ENCODE results near the gene SEPTIN10.
"Not testable (repeated sequence)": the region's sequence is repeated elsewhere in the genome, so short reads cannot be mapped to it uniquely, and the experiment has no call there.

SEPTIN10 gene

GRCh38 chr2:109597283-109597682 lies 16.5 kb downstream of the SEPTIN10 start:
- DNase-seq = no peak

- no peak for DNase-seq
Observed at GRCh38 chr2:109595644-109596043, 18.1 kb downstream of the SEPTIN10 start.

DNA sequence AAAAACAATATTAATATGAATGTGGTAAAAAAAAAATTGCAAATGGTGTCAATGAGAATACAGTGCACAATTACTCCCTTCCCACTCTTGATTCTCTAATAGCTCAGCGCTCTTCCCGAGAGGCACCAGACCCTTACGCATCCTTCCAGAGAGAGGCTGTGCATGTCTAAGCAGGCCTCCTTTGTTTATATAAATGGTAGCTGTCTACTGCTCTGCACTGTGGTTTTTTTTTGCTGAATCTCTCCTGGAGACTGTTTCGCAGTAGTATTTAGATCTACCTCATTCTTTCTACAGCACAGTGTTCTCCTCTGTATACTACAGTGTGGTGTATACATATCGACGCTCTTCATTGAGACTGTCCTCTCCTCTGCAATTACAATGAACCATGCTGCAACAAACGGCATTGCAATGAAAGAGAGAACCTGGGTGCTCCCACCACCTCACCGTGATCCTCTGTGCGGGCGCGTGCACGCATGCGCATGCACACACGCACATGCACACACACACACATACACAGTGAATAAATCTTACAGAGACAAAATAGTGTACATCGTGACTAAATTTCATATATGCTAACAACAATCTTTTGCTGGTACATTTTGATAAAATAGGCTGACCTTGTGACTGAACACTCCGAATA lies 19.4 kb downstream of the SEPTIN10 start:
- DNase-seq = no peak

GRCh38 chr2:109592905-109593304 lies 20.9 kb downstream of the SEPTIN10 start:
- DNase-seq = no peak

GRCh38 chr2:109591206-109591605 lies 22.6 kb downstream of the SEPTIN10 start:
- DNase-seq = no peak

DNA sequence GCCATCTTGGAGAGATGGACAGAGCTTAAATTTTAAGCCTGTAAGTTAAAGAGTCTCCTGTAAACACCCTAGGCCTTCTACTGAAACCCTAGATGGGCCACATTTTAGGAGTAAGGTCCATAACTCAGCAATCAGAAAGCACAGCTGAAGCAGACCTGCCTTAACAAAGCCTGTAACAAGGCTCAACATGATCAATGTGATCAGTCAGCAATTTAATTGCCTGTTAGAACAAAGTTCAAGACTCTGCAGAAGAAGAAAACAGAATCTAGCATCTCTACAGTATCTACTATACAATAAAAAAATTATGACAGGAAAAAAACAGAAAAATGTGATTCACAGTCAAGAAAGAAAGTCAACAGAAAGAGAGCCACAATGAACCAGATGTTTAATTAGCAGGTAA lies 27.1 kb downstream of the SEPTIN10 start:
- no peak for DNase-seq

GRCh38 chr2:109582928-109583895 lies 30.6 kb downstream of the SEPTIN10 start:
- DNase-seq = no peak

- not testable (repeated sequence) for DNase-seq
Observed at GRCh38 chr2:109577630-109578029, 36.1 kb downstream of the SEPTIN10 start.

GRCh38 chr2:109575373-109575772 lies 38.4 kb downstream of the SEPTIN10 start:
- DNase-seq = no peak

DNA sequence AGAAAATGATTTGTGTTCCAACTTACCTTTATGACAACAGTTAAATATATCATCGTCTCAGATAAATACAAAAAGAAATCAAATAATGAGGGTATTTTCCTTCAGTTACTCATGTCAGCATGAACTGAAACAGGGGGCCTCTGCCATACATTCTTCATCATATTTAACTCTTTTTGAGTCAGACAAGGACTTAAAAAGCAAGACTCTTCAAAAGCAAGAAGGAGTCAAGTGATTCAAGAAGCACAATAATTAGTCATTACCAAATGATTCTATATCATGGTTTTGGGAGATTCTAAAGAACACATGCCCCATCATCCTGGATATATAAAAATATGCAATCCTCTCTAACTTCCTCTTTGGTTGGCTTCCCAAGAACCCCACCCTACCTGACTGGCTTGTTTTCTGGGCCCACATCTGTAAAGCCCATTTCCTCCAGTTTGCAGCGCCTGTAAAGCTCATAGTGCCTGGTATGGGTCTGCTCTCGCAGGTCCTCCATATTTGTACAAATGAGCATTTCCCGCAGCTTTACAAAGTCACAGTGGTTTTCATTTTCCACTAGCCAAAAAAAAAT lies 49.7 kb downstream of the SEPTIN10 start:
- no peak for DNase-seq

DNA sequence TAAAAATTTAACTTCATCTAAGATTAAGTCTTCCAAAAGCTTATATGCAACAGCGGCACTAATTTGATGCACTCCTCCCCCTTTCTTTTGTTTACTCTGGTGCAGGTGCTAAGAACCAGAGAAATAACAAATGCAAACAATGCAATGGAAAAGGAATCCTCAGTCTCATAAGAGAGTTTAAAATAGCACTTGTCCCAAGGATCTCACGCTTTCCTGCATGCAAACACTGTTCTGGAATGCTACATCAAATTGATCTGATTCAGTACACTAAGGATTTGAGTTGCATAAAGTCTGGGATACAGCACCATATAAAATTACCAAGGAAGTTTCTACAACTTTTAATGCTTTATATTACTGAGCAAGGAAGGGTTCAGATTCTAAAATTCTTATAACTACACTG lies 50.5 kb downstream of the SEPTIN10 start:
- DNase-seq = no peak

- DNase-seq = no peak
Observed at GRCh38 chr2:109562421-109562820, 51.3 kb downstream of the SEPTIN10 start.

DNA sequence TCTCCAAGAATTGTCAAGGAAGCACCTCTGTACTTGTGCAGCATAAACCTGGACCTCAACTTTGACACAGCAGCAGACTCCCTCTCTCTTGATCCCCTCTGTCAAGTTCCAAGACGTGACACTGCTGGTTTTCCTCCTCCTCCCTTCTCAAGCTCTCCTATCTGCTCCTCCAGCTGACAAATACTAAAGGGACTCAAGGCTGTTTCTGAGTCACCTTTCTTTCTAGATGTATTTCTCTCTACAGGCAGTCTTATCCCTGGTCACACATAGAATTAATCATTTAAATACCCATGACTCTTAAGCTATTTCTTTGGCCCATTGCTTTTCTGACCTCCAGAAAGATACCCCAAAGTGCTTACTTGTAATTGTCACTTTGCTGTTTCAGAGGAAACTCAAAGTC lies 53.5 kb downstream of the SEPTIN10 start:
- DNase-seq = no peak

DNA sequence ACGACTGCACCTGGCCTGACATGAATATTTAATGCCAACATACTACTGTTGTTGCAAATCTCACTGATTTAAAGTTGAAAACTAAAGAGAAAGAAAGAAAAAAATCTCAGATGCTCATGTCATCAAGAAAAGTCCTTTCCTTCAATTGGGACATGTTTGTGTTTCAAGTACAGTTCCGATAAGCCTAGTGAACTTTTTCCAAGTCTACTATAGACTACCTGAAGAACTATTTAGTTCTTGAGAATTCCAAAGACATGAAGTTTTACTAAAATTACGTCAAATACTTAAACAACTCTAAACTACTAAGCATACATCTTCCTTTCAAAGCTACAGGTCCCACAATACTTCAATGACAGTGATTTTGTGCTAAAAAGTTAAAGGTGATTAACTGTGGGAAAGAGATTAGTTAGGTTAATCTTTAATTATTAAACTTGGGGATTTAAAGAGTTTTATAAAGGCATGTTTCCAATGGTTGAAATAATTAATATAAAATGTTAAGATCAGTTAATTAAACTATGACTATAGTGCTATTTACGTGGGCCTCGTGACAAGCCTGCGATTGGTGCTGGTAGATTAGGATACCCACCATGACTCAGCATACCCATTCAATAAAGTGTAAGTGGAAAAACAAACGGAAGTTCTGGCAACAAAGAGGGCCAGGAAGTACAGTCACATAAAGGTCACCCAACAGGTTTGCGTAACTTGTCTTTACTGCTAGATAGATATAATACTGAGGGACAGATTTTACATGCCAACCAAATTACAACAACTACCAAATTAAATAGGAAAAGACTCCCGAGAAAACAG lies 55.5 kb downstream of the SEPTIN10 start:
- no peak for DNase-seq

GRCh38 chr2:109557309-109557708 lies 56.5 kb downstream of the SEPTIN10 start:
- no peak for DNase-seq

GRCh38 chr2:109555346-109555900 lies 58.3 kb downstream of the SEPTIN10 start:
- no peak for DNase-seq

- DNase-seq = no peak
Observed at GRCh38 chr2:109554758-109555157, 59.0 kb downstream of the SEPTIN10 start.

- DNase-seq = no peak
Observed at GRCh38 chr2:109549016-109549590, 64.7 kb downstream of the SEPTIN10 start.

GRCh38 chr2:109547280-109547679 lies 66.5 kb downstream of the SEPTIN10 start:
- DNase-seq = no peak

DNA sequence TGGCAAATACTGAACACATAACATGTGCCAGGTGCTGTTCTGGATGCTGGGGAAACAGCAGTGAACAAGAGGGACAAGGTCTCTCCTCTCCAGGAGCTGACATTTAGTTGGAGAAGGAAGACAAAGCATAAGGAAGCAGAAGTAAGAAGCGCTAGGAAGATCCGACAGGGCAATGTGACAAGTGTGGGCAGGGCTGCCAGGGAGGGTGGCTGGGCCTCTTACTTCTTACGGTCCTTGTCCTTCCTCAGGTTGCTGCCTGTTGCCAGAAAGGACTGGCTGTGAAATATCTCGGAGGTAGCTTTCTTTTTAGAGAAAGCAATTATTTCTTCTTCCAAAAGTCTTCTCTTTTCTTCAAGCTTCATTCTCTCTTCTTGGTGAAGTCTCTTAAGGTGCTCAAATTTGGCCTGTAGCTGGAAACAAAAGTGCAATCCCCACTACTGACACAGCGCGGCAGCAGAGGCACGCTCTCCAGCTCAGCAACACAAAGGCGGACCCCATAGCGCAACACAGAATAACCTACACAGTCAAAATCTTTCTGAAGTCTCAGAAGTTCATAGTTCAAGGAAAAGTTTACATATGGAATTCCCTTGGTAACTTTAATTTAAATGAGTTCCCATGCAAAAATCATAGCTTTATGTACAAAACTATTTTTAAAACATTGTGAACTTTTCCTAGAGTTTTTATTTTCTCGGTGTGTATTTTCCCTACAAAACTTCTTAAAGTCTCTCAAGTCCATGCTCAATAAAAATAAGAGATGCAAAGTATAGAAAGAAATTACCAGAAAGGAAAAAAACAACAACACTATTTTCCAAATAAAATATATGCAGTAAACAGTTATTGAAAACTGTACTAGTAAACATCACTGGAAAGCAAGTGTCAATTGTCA lies 67.7 kb downstream of the SEPTIN10 start:
- peak; percentile 6 for DNase-seq

DNA sequence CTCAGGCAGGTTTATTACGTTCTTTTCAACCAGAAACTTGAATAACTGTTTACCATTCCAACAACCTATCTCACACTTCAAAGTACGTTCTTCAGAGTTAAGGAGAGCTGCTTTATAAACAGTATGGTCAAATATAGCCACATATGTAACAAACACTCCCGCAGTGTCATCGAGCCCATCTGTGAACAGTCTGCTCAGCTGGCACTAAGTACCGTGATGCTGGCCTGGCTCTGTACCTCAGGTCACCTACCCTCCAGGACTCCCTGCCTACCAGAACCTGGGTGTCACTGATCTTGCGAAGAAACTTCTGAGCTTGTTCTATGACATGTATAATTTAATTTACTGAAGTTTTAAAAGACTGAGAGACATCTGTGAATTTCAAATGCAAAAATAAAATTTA lies 71.4 kb downstream of the SEPTIN10 start:
- no peak for DNase-seq

Measured in DMS 273 treated with DMSO at 0.1 percent for 48 hours (cell line).